ENCODE data around the gene SGIP1.

GRCh38 chr1:66506393-66506687, 27.6 kb upstream of the SGIP1 start:
- TF ChIP-seq CTCF (IDR thresholded peaks at IDR 0.05) (no peak), POLR2A (IDR thresholded peaks at IDR 0.05) (no peak)

All from prostate gland (tissue), 2 donors.